GM23248 (cell line): ENCODE results near the gene DPY30. TPM values are rescaled to one million over a fixed set of nuclear protein-coding genes. Genes with fewer than 3 reads are reported as not detected.

ENCODE experiments used
- DNase-seq: peaks from one replicate; pipeline ENCODE4 v3.0.0-alpha.2; 2015
- H2AFZ ChIP-seq: fragments of 200-600 bp; sonication (generic); 2 replicates; pipeline ENCODE4 v1.6.1; 2016; ENCODE audit warnings: antibody characterized with exemption
- H3F3A ChIP-seq: fragments of 200-600 bp; sonication (generic); 2 replicates; pipeline ENCODE4 v1.6.1; 2016; ENCODE audit warnings: mild to moderate bottlenecking, antibody characterized with exemption, mixed run types; ENCODE audit not compliant: insufficient read depth
- H3K27ac ChIP-seq: fragments of 200-600 bp; sonication (generic); 2 replicates; pipeline ENCODE4 v1.5.1; 2016; ENCODE audit warnings: mild to moderate bottlenecking
- H3K27me3 ChIP-seq: fragments of 200-600 bp; sonication (generic); replicated peaks from 2 replicates; pipeline ENCODE4 v1.6.1; 2016; ENCODE audit warnings: mild to moderate bottlenecking; ENCODE audit not compliant: insufficient read depth
- H3K36me3 ChIP-seq: fragments of 200-600 bp; sonication (generic); 2 replicates; pipeline ENCODE4 v1.6.1; 2016; ENCODE audit warnings: low read depth, mild to moderate bottlenecking
- H3K4me1 ChIP-seq: fragments of 200-600 bp; sonication (generic); 2 replicates; pipeline ENCODE4 v1.6.1; 2016; ENCODE audit warnings: mild to moderate bottlenecking; ENCODE audit not compliant: insufficient read depth
- H3K4me2 ChIP-seq: fragments of 200-600 bp; sonication (generic); one replicate; pipeline ENCODE4 v1.6.1; 2016; ENCODE audit warnings: mild to moderate bottlenecking; ENCODE audit not compliant: unreplicated experiment
- H3K4me3 ChIP-seq: fragments of 200-600 bp; sonication (generic); 2 replicates; pipeline ENCODE4 v1.5.1; 2016; ENCODE audit warnings: mild to moderate bottlenecking
- H3K79me2 ChIP-seq: fragments of 200-600 bp; sonication (generic); 2 replicates; pipeline ENCODE4 v1.6.1; 2016; ENCODE audit warnings: mild to moderate bottlenecking; ENCODE audit not compliant: insufficient read depth
- H3K9ac ChIP-seq: fragments of 200-600 bp; sonication (generic); 2 replicates; pipeline ENCODE4 v1.6.1; 2016; ENCODE audit warnings: mild to moderate bottlenecking
- H3K9me2 ChIP-seq: fragments of 200-600 bp; sonication (generic); 2 replicates; pipeline ENCODE4 v1.6.1; 2016; ENCODE audit warnings: mixed run types, mild to moderate bottlenecking, moderate library complexity; ENCODE audit not compliant: insufficient read depth
- H3K9me3 ChIP-seq: fragments of 200-600 bp; sonication (generic); one replicate; pipeline ENCODE4 v1.6.1; 2017; ENCODE audit warnings: low read depth
- H4K20me1 ChIP-seq: fragments of 200-600 bp; sonication (generic); 2 replicates; pipeline ENCODE4 v1.6.0; 2016; ENCODE audit not compliant: insufficient read depth
- EZH2 ChIP-seq: fragments of 200-600 bp; sonication (generic); IDR thresholded peaks from 2 replicates; pipeline ENCODE4 v1.6.1; 2018; ENCODE audit warnings: antibody characterized with exemption, mild to moderate bottlenecking; ENCODE audit not compliant: insufficient read depth, poor library complexity, severe bottlenecking
- EZH2phosphoT487 ChIP-seq: fragments of 200-600 bp; sonication (generic); IDR thresholded peaks from 2 replicates; pipeline ENCODE4 v1.6.1; 2018; ENCODE audit warnings: antibody characterized with exemption, moderate library complexity, mild to moderate bottlenecking, low read depth; ENCODE audit not compliant: insufficient read depth
- WGBS, 2 experiments: methylation state at CpG; one replicate each; pipeline ENCODE4 v1.1.6; 2015 to 2017; ENCODE audit warnings: low lambda C conversion rate in 2 of 2, low coverage in 1 of 2; ENCODE audit errors: missing lambda C conversion rate in 2 of 2; 5-methylcytosine and 5-hydroxymethylcytosine counted together
- in situ Hi-C: fragments of 300-500 bp; cut with MboI; formaldehyde crosslinking; loops from 2 replicates; pipeline ENCODE4 v1.15.0; 2020
- polyA plus RNA-seq: library from polyadenylated mRNA; unstranded; fragments of >200 nt; fragmentation: Nextera tagmentation; extraction: Ambion mirVana; gene quantifications from 2 replicates; pipeline ENCODE4 v1.2.1, GENCODE V29; 2016
- total RNA-seq: library from RNA; depleted of rRNA; stranded (reverse); fragments of >200 nt; shearing (Covaris generic); gene quantifications from 2 replicates; pipeline ENCODE4 v1.2.3, GENCODE V29; 2014

DPY30 gene
- total and polyA plus RNA-seq, 2 experiments from 2014 or later, result 65.6 to 159 TPM

DNA sequence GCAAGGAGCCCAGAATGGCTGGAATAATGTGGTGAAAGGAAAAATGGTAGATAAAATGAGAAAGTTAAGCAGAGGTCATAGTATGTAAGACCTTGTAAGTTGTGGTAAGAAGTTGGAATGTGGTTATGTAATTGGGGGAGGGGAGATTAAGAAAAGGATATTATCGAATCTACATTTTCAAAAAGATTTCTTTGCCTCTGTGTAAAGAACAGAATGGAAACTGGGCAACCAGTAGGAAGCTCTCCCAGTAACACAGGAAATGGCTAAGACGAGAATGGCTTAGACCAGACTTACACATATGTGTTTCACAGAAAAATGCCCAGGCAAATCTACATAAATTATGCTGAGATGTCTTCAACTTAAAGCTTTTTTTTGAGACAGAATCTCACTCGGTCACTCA, 42.0 kb downstream of the DPY30 start:
- no peak overlapping the region for H2AFZ ChIP-seq
- H3K9ac ChIP-seq, result no peak overlapping the region
- H3K27ac ChIP-seq, result no peak overlapping the region
- no peaks in the 10 kb centered on the region; the same call in 1 of the 2 replicates for H3F3A ChIP-seq
- peaks cover 9% of the 10 kb centered on the region; the same call in 1 of the 2 replicates for H3K4me1 ChIP-seq
- no peak for DNase-seq
- H3K27me3 ChIP-seq, result no peaks in the 10 kb centered on the region
- peaks cover 13% of the 10 kb centered on the region; the same call in 1 of the 2 replicates for H4K20me1 ChIP-seq
- no peaks in the 10 kb centered on the region for H3K9me2 ChIP-seq
- in situ Hi-C loops, result no loop called here
- WGBS, 2 experiments, result 79 to 89% methylated on average over 3 of the region's 3 CpGs
- no peak overlapping the region for H3K4me3 ChIP-seq
- TF ChIP-seq EZH2, result no peak
- no peak for TF ChIP-seq EZH2phosphoT487
- peaks cover 100% of the 10 kb centered on the region for H3K79me2 ChIP-seq
- H3K9me3 ChIP-seq, result no peaks in the 10 kb centered on the region
- no peak overlapping the region for H3K4me2 ChIP-seq
- no peaks in the 10 kb centered on the region for H3K36me3 ChIP-seq

DNA sequence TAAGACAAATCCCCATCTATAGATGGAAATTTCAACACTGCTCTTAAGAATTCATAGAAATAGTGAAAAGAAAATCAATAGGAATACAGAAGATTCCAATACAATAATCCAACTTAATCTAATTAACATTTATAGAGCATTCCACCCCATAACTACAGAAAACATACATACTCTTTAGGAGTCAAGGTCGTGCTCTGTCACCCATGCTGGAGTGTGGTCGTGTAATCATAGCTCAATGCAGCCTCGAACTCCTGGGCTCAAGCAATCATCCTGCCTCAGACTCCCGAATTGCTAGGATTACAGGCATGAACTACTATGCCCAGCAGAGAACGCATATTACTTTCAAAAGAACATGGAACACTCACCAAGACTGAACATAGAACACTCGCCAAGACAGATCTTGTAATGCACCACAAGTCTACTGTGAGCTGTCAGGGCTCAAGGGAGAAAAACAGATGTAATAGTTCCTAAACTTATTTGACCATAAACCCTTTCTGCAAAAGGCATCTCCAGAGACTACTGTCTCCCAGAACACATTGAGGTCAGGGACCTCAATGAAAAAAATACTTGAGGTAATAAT, 42.9 kb downstream of the DPY30 start:
- Histone ChIP-seq H3K9me3 (no peaks in the 10 kb centered on the region), H3K79me2 (peaks cover 100% of the 10 kb centered on the region), H3F3A (no peaks in the 10 kb centered on the region; the same call in 1 of the 2 replicates), H3K36me3 (no peaks in the 10 kb centered on the region), H3K4me2 (no peak overlapping the region), H2AFZ (no peak overlapping the region), H3K9ac (no peak overlapping the region), H3K4me3 (no peak overlapping the region), H3K27ac (no peak overlapping the region), H4K20me1 (peaks cover 12% of the 10 kb centered on the region), H3K4me1 (peaks cover 9% of the 10 kb centered on the region; the same call in 1 of the 2 replicates), H3K27me3 (no peaks in the 10 kb centered on the region), H3K9me2 (no peaks in the 10 kb centered on the region)
- no peak for DNase-seq
- WGBS, 2 experiments, result 90% methylated on average over 6 of the region's 6 CpGs
- in situ Hi-C loops, result no loop called here
- TF ChIP-seq EZH2phosphoT487, result no peak
- TF ChIP-seq EZH2, result no peak

DNA sequence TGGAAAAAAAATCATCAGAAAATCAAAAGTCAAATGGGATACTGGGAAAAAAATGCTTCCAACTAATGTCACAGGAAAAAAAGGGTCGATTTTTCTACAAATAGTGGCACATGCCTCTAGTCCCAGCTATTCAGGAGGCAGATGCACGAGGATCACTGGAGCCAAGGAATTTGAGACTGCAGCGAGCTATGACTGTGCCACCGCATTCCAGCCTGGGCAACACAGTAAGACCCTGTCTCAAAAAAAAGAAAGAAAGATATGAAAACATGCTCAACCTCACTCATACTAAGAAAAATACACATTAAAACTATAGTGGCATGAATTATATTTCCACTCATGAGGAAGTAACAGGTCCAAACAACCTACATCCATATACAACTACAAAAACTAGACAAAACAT, 46.7 kb downstream of the DPY30 start:
- Histone ChIP-seq H3K9ac (no peak overlapping the region), H3K79me2 (peaks cover 100% of the 10 kb centered on the region), H3K4me2 (no peak overlapping the region), H3K4me1 (peaks cover 12% of the 10 kb centered on the region), H3K9me3 (no peaks in the 10 kb centered on the region), H3K9me2 (no peaks in the 10 kb centered on the region), H2AFZ (no peak overlapping the region), H4K20me1 (peaks cover 16% of the 10 kb centered on the region), H3K36me3 (no peaks in the 10 kb centered on the region), H3K27ac (no peak overlapping the region), H3F3A (no peaks in the 10 kb centered on the region; the same call in 1 of the 2 replicates), H3K27me3 (no peaks in the 10 kb centered on the region), H3K4me3 (no peak overlapping the region)
- WGBS, 2 experiments, result 72 to 82% methylated on average over 4 of the region's 4 CpGs
- in situ Hi-C loops, result no loop called here
- TF ChIP-seq EZH2phosphoT487 (no peak), EZH2 (no peak)
- no peak for DNase-seq

GRCh38 chr2:31992025-31992579, 47.5 kb downstream of the DPY30 start:
- Histone ChIP-seq H3K9ac (no peak overlapping the region), H4K20me1 (peaks cover 14% of the 10 kb centered on the region), H3K4me1 (peaks cover 12% of the 10 kb centered on the region), H3F3A (peaks cover 3% of the 10 kb centered on the region; the same call in 1 of the 2 replicates), H3K4me3 (no peak overlapping the region), H2AFZ (no peak overlapping the region), H3K36me3 (no peaks in the 10 kb centered on the region), H3K79me2 (peaks cover 100% of the 10 kb centered on the region), H3K27ac (no peak overlapping the region), H3K9me2 (no peaks in the 10 kb centered on the region), H3K4me2 (no peak overlapping the region), H3K9me3 (no peaks in the 10 kb centered on the region), H3K27me3 (no peaks in the 10 kb centered on the region)
- WGBS, 2 experiments, result 96 to 100% methylated on average over 3 of the region's 3 CpGs
- no peak for DNase-seq
- TF ChIP-seq EZH2, result no peak
- no peak for TF ChIP-seq EZH2phosphoT487
- in situ Hi-C loops, result no loop called here
